WERI-Rb-1 (cell line): ENCODE measurements around the gene LMNA.
A peak's percentile ranks its signal among the peaks of the same experiment; 100 is the strongest.

ENCODE experiments used
- DNase-seq: peaks from one replicate; pipeline ENCODE4 v3.0.0-alpha.2; 2020
- H3K27ac ChIP-seq: fragments of 250-450 bp; sonication (Bioruptor Pico); 2 replicates; pipeline ENCODE4 v1.5.1; 2020; ENCODE audit warnings: mild to moderate bottlenecking, moderate library complexity
- H3K27me3 ChIP-seq: fragments of 250-450 bp; sonication (Bioruptor Pico); 2 replicates; pipeline ENCODE4 v1.5.1; 2021; ENCODE audit warnings: mild to moderate bottlenecking, low read depth, moderate library complexity; ENCODE audit not compliant: insufficient read depth, severe bottlenecking
- H3K36me3 ChIP-seq: fragments of 250-450 bp; sonication (Bioruptor Pico); 2 replicates; pipeline ENCODE4 v1.5.1; 2020; ENCODE audit warnings: mild to moderate bottlenecking, moderate library complexity
- H3K4me3 ChIP-seq: 2 replicates; pipeline ENCODE4 v1.5.1; 2011; ENCODE audit warnings: low read depth, mild to moderate bottlenecking, control low read depth, low read length
- H3K9me3 ChIP-seq: fragments of 250-450 bp; sonication (Bioruptor Pico); 2 replicates; pipeline ENCODE4 v1.5.1; 2021; ENCODE audit warnings: mild to moderate bottlenecking, moderate library complexity; ENCODE audit not compliant: severe bottlenecking
- CTCF ChIP-seq: IDR thresholded peaks from 2 replicates; pipeline ENCODE4 v1.5.1; 2011; ENCODE audit warnings: low read depth, mild to moderate bottlenecking, control low read depth, inconsistent platforms, low read length

LMNA gene

DNA sequence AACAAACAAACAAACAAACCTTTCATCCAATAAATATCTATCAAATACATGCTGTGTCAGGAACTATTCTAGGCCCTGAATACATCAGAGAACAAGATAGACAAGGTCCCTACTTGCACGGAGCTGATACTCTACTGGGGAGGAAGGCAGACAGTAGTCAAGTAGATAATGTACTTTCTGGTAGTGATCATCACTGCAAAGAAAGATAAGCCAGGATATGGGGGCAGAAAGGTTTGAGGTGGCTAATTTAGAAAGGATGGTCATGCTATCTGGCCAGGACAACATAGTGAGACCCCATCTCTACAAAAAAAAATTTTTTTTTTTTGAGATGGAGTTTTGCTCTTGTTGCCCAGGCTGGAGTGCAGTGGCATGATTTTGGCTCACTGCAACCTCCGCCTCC, 22.9 kb upstream of the LMNA start:
- H3K27ac ChIP-seq, result no peak overlapping the region
- H3K27me3 ChIP-seq, result no peaks in the 10 kb centered on the region
- peaks cover 62% of the 10 kb centered on the region for H3K36me3 ChIP-seq
- TF ChIP-seq CTCF, result no peak
- no peaks in the 10 kb centered on the region for H3K9me3 ChIP-seq
- DNase-seq, result no peak
- no peak overlapping the region for H3K4me3 ChIP-seq

- Histone ChIP-seq H3K4me3 (no peak overlapping the region), H3K9me3 (no peaks in the 10 kb centered on the region), H3K27me3 (no peaks in the 10 kb centered on the region), H3K27ac (no peak overlapping the region), H3K36me3 (peaks cover 44% of the 10 kb centered on the region)
- no peak for TF ChIP-seq CTCF
- DNase-seq, result no peak
These were observed 18.5 kb upstream of the LMNA start for GRCh38 chr1:156095906-156096508.

DNA sequence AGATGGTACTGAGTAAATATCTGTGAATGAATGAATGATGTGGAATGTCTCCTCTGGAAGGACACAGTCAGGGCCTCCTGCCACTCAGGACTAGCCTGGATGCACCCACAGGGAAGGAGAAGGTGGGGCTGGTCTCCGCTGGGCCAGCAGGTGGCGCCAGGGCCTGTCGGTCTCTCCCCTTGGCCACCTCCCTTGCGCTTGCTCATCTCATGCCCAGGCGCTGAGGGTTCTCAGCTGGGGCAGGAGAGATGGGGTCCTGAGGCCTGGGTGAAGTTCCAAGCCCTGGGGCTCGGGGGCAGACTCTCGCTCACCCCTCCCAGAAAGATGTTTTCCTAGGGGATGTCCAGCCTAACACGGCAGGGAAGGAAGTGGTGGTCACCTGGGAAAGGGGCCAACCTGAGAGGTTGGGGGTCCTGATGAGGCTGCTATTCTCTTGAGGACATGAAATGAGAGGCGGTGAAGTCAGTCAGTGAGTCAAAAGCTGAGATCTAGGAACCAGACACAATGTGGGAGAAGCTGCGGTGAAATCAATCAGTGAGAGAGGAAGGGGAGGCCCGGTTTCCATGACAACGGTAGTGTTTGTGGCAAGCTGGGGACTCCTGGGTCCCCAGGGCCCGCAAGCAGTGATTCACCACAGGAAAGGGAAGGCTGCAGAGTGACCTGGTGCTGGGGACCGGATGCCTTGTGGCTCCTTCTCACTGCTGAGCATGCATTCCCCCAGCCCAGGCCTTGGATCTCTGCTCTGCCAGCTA, 17.7 kb upstream of the LMNA start:
- peak; percentile 96 for DNase-seq
- TF ChIP-seq CTCF, result peak; percentile 100
- Histone ChIP-seq H3K4me3 (no peak overlapping the region), H3K9me3 (no peaks in the 10 kb centered on the region), H3K27me3 (no peaks in the 10 kb centered on the region), H3K36me3 (peaks cover 36% of the 10 kb centered on the region), H3K27ac (no peak overlapping the region)

DNA sequence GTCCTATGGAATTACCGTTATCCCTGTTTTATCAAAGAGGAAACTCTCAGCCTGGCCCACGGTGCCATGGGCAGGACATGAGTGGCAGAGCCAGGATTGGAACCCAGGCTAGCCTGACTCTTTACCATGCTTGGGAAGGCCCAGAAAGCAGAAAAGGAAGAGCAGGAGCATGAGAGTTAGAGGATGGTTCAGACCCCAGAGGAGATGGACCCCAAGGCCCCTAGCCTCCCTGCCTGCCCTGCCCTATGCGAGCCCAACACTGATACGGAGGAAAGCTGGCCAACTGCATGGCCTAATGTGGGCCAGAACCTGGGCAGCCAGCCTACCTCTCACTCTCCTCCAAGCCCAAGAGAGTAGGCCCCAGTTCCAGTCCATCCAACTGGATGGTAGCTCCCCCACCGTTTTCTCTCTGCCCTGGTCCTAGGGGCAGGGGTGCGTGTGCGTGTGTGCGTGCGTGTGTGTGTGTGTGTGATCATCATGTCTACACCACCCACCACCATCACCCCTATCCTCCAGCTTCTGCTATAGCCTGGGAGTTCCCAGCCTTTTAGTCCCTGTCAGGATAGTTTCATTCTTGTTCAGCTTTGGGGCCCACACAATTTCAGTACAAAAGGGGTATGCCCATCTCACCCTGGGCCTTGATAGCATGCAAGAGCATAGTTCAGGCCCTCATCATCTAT, 16.9 kb upstream of the LMNA start:
- no peak for TF ChIP-seq CTCF
- H3K36me3 ChIP-seq, result peaks cover 31% of the 10 kb centered on the region
- no peak overlapping the region for H3K27ac ChIP-seq
- H3K4me3 ChIP-seq, result no peak overlapping the region
- H3K27me3 ChIP-seq, result no peaks in the 10 kb centered on the region
- H3K9me3 ChIP-seq, result no peaks in the 10 kb centered on the region
- no peak for DNase-seq

GRCh38 chr1:156098784-156099183, 15.7 kb upstream of the LMNA start:
- Histone ChIP-seq H3K27me3 (no peaks in the 10 kb centered on the region), H3K9me3 (no peaks in the 10 kb centered on the region), H3K27ac (no peak overlapping the region), H3K4me3 (no peak overlapping the region), H3K36me3 (peaks cover 26% of the 10 kb centered on the region)
- no peak for TF ChIP-seq CTCF
- no peak for DNase-seq
